PFSK-1 (cell line): ENCODE data around the gene AGR2.

Experiments
- FOXP2 ChIP-seq: optimal IDR thresholded peaks from 2 replicates; pipeline ENCODE3; 2011; ENCODE audit warnings: borderline replicate concordance, control low read depth, inconsistent platforms; ENCODE audit not compliant: insufficient read depth; ENCODE audit errors: extremely low read length, extremely low read depth
- POLR2AphosphoS5 ChIP-seq: IDR thresholded peaks from 2 replicates; pipeline ENCODE4 v1.6.1; 2012; ENCODE audit warnings: low read depth, mild to moderate bottlenecking, control low read depth, low read length, moderate library complexity
- SIN3A ChIP-seq: IDR thresholded peaks from 2 replicates; pipeline ENCODE4 v1.6.1; 2012; ENCODE audit warnings: mild to moderate bottlenecking, low read length, moderate library complexity, borderline replicate concordance; ENCODE audit not compliant: insufficient read depth
- TAF1 ChIP-seq: IDR thresholded peaks from 2 replicates; pipeline ENCODE4 v1.6.1; 2012; ENCODE audit warnings: low read length, control low read depth, borderline replicate concordance; ENCODE audit not compliant: insufficient read depth
- TF ChIP-seq, protein P1 (sequence below), 2 experiments: IDR thresholded peaks; 2 replicates each; pipeline versions ENCODE4 v1.6.1 to v1.8.0; 2011 to 2012; ENCODE audit warnings: low read depth in 2 of 2, low read length in 2 of 2, control low read depth in 1 of 2, inconsistent platforms in 1 of 2, mild to moderate bottlenecking in 1 of 2, moderate library complexity in 1 of 2; ENCODE audit not compliant: insufficient read depth in 1 of 2

DNA sequence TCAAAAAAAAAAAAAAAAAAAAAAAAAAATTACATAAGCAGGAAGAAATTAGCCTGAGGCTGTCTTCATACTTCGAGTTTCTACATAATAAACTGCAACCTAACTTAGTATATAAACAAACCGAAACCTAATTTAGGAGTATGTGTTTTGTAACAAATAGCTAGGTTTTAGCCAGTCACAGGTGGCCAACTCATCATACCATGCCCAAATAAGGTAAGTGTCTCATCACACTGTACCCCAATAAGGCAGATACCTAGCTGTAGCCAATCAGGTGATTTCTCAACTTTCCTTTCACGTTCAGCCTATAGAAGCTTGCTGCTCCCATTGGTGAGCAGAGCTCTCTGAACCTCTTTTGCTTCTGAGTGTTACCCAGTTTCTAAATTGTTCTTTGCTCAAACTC lies 13.9 kb upstream of the AGR2 start:
- no peak for TF ChIP-seq POLR2AphosphoS5
- no peak for TF ChIP-seq SIN3A
- TF ChIP-seq TAF1: no peak
- TF ChIP-seq, protein P1, sequence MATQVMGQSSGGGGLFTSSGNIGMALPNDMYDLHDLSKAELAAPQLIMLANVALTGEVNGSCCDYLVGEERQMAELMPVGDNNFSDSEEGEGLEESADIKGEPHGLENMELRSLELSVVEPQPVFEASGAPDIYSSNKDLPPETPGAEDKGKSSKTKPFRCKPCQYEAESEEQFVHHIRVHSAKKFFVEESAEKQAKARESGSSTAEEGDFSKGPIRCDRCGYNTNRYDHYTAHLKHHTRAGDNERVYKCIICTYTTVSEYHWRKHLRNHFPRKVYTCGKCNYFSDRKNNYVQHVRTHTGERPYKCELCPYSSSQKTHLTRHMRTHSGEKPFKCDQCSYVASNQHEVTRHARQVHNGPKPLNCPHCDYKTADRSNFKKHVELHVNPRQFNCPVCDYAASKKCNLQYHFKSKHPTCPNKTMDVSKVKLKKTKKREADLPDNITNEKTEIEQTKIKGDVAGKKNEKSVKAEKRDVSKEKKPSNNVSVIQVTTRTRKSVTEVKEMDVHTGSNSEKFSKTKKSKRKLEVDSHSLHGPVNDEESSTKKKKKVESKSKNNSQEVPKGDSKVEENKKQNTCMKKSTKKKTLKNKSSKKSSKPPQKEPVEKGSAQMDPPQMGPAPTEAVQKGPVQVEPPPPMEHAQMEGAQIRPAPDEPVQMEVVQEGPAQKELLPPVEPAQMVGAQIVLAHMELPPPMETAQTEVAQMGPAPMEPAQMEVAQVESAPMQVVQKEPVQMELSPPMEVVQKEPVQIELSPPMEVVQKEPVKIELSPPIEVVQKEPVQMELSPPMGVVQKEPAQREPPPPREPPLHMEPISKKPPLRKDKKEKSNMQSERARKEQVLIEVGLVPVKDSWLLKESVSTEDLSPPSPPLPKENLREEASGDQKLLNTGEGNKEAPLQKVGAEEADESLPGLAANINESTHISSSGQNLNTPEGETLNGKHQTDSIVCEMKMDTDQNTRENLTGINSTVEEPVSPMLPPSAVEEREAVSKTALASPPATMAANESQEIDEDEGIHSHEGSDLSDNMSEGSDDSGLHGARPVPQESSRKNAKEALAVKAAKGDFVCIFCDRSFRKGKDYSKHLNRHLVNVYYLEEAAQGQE (IDR thresholded peaks at IDR 0.05; ENCODE audit: insufficient read depth in 1 of 2, low read depth in 2 of 2, low read length in 2 of 2): no peak
- TF ChIP-seq FOXP2: no peak
